NK-92 treated with Interleukin-12 subunit alpha and Interleukin-12 subunit beta, amount 100 ng/mL, for 24 hours (cell line): ENCODE data around the gene ITGA8.
"Not testable (repeated sequence)": the region's sequence is repeated elsewhere in the genome, so short reads cannot be mapped to it uniquely, and the experiment has no call there.

Experiments used
- DNase-seq: peaks from one replicate; lab custom pipeline; 2025; lab: John Stamatoyannopoulos, UW

The ITGA8 gene

DNA sequence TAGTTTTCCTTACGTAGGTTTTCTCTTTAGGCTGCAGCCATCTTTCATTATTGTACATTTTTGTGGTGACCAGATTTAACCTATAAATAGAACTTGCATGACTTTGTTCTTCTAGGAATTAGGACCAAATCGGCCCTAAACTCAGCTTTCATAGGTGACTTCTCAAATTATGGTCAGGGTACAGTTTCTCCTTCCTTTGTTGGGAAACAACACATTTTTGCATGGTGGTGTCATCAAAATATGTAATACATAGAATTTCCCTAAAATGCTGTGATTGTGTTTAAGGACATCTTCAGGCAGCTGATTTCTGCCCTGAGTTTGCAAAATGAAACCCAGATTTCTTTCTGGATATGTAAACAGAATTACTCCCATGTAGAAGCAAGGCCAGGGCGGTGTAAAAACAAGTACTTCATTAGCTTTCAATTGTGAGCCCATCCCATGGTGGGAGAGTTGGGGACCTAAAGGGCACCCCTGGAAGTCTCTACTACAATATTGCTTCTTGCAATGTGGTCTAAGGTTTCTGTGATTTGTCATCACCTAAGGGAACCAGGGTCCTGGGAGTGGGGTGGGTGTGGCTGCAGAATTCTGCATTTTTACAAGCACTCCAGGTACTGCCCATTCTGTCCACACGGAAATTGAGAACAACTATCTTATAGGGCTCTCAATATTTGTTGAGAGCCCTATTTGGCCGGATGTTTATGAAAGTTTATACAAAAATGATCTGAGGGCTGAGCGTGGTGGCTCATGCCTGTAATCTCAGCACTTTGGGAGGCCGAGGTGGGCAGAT is 227.7 kb downstream of the ITGA8 start:
- DNase-seq, result no peak

DNA sequence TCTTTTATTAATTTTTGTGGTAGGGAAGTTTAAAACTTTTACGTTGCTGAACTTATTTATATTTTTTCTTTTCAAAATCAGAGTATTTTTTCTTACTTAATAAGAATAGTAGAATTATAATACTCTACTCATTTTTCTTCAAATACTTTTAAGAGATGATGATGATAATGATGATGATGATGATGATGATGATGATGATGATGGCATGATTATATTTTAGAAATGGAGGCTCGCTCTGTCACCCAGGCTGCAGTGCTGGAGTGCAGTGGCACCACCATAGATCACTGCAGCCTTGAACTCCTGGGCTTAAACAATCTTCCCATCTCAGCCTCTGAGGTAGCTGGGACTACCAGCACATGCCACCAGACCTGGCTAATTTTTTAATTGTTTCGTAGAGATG is 230.3 kb downstream of the ITGA8 start:
- no peak for DNase-seq

GRCh38 chr10:15487376-15487775 is 232.3 kb downstream of the ITGA8 start:
- no peak for DNase-seq

- no peak for DNase-seq
Measured at GRCh38 chr10:15486404-15486803, 233.3 kb downstream of the ITGA8 start.

DNA sequence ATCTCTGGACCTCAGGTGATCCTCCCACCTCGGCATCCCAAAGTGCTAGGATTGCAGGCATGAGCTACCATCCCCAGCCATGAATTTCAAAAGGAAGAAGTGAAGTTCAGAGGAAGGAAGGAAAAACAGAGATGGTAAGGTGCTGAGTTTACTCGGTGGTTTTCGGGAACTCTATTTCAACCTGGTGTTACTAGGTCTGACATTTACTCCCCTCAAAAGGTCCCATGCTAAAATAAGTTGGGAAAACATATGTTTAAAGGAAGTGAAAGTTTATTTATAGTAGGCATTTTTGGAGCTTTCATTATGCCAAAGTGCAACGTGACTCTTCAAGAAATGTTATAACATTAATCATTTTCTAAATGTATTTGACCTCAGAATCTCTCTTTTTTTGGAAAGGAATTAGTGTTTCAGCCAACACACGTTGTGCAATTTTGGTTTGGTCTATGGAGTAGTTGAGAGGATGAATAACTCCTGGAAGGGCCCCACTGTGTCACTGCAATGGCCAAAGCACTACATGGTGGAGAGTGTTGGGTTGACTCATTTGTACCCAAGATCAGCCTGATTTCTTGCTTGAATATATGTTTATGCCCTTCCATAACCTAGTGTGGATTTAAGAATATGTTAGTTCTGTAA is 233.9 kb downstream of the ITGA8 start:
- DNase-seq, result no peak

GRCh38 chr10:15485027-15485426 is 234.7 kb downstream of the ITGA8 start:
- DNase-seq, result no peak

DNA sequence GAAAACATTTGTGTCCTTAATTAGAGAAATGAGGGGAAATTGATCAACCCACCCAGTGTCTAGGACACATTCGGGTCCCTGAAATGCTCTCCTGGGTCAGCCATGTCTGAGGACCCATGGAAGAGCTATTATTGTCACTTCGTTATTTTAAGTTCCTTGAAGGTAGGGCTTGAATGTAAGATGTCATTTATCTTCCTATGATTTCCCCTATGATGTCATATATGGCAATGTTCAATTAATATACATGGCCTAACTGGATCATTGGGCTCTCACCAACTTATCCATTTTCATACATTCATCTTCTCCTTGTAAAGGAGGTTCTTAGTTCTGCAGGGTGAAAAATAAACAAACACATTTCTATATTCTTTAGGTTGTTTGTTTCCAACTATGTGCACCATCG is 235.6 kb downstream of the ITGA8 start:
- no peak for DNase-seq

GRCh38 chr10:15483215-15484075 is 236.3 kb downstream of the ITGA8 start:
- no peak for DNase-seq

- no peak for DNase-seq
Measured at GRCh38 chr10:15482156-15482555, 237.6 kb downstream of the ITGA8 start.

DNA sequence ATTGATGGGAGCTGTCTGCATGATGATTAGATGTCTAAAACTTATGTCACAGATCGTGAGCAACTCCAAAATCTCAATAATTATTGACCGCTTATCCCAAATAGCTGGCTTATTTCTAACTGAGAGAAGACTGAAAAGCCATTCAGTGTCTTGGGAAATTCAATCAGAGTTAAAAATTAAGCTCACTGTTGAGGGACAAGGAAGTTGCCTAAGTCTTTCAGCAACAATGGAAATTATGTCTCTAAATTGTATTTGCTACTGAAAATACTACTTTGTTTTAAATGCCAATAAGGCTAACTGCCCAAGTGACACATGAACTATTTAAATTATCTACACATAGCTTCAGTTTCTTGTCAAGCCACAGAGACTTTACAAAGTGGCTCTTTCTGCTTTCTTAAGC is 240.8 kb downstream of the ITGA8 start:
- no peak for DNase-seq

DNA sequence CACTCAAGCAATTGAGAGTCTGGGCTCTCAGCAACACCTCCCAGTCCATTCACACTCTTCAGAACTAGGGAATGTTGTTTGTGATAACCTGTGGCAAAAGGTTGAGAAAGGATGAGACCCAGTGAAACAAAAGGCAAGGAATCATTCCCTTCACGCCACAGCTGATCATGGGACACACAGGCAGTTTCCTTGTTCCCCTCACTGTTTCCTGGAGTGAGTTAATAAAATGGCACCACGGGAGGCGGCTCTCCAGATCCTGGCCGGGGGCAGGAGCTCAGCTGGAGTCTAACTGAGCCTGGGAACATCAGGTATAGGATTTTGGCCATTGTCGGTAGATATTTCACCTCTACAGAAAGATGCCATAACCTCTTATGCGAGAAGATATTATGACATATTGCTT is 241.3 kb downstream of the ITGA8 start:
- DNase-seq, result no peak

DNA sequence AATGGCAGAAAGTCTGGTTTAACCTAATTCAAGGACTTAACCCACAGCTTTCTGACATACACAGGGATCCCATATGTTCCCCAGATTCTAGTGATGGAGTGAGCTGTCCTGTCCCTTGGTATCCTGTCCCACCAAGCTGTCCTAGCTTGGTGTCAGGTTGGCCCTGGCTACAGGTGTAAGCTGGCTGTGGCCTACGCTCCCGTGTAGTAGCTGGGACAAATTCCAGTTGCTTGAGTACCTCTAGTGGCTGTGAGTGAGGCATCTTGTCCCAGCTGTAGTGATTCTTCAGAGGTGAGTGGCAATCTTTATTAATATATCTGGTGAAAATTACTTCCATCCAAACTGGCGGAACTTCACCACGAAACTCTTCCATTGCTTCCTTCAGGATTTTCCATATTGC is 243.4 kb downstream of the ITGA8 start:
- no peak for DNase-seq

DNA sequence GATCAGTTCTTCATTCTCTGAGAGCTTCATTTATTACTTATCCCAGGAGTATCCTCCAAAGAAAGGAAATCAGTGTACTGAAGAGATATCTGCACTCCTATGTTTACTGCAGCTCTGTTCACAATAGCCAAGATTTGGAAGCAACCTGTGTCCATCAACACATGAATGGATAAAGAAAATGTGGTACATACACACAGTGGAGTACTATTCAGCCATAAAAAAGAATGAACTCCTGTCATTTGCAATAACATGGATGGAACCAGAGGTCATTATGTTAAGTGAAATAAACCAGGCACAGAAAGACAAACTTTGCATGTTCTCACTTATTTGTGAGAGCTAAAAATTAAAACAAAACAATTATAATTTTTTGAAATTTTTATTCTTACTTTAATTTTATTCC is 244.3 kb downstream of the ITGA8 start:
- DNase-seq, result not testable (repeated sequence)

- DNase-seq, result no peak
Measured at GRCh38 chr10:15474671-15475070, 245.1 kb downstream of the ITGA8 start.

DNA sequence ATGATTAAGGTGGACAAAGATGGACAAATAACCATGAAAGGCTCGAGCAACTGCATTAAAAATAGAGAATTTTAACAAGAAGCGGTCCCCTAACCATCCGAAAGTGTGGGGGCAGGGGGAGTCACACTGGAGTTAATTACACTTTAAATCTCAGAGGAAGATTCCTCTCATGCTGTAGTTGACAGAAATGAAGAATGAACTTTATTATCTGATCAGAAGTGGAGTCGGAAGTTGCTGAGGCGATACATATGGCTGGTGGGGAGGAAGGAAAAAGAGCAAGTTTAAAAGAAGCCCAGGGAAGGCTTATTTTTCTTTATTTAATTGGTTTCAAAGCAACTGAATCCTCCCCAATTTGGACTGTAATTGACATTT is 246.3 kb downstream of the ITGA8 start:
- DNase-seq, result no peak

GRCh38 chr10:15472431-15473395 is 247.0 kb downstream of the ITGA8 start:
- DNase-seq, result no peak

- DNase-seq, result no peak
Measured at GRCh38 chr10:15472008-15472407, 247.7 kb downstream of the ITGA8 start.

- no peak for DNase-seq
Measured at GRCh38 chr10:15469111-15469510, 250.6 kb downstream of the ITGA8 start.

DNA sequence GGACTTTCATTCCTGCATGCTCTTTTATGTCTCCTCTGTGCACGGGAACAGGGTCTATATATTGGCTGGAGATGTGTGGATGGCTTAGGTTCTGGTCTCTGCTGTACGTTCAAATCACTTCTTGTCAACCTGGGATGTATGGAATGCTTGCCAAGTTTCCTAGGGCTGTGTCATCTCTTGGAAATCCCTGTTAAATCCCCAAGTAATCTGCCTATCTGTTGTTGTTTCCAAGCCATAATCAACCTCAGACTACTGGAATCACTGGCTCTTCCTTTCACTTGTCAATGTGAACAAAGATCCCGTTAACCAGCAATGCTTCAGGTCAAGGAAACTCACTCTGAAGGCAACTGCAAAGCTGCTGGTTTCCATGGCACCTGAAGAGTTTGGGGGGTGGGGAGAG is 255.3 kb downstream of the ITGA8 start:
- DNase-seq, result no peak
